SK-N-SH treated with all-trans-retinoic acid at 6 μM for 48 hours (cell line): ENCODE results near the gene TNRC6B.

Experiments used
- ATAC-seq: fragments of 200-7000 bp; cut with Tn5 transposase; 3 replicates; pipeline ENCODE4 v1.9.1; 2020; ENCODE audit warnings: mild to moderate bottlenecking, moderate library complexity
- ARNTL ChIP-seq: fragments of 450-650 bp; formaldehyde crosslinking; IDR thresholded peaks from 2 replicates; pipeline ENCODE4 v1.5.0; 2020; ENCODE audit warnings: low read depth, mild to moderate bottlenecking, moderate library complexity, borderline replicate concordance
- BACH2 ChIP-seq: fragments of 250-450 bp; sonication (Bioruptor Pico); IDR thresholded peaks from 2 replicates; pipeline ENCODE4 v1.9.0; 2021; ENCODE audit warnings: mild to moderate bottlenecking, borderline replicate concordance
- ESRRG ChIP-seq: fragments of 250-450 bp; sonication (Bioruptor Pico); IDR thresholded peaks from 2 replicates; pipeline ENCODE4 v1.6.1; 2021; ENCODE audit warnings: mild to moderate bottlenecking
- GLIS3 ChIP-seq: fragments of 250-450 bp; sonication (Bioruptor Pico); IDR thresholded peaks from 2 replicates; pipeline ENCODE4 v1.5.0; 2020; ENCODE audit warnings: mild to moderate bottlenecking, moderate library complexity
- ISL1 ChIP-seq: fragments of 250-450 bp; sonication (Bioruptor Pico); IDR thresholded peaks from 2 replicates; pipeline ENCODE4 v2.1.2; 2022; ENCODE audit warnings: mild to moderate bottlenecking, moderate library complexity
- OSR1 ChIP-seq: fragments of 250-450 bp; sonication (Bioruptor Pico); IDR thresholded peaks from 2 replicates; pipeline ENCODE4 v1.8.0; 2022; ENCODE audit warnings: moderate library complexity, mild to moderate bottlenecking, inconsistent platforms
- PPARA ChIP-seq: fragments of 250-450 bp; sonication (Bioruptor Pico); IDR thresholded peaks from 2 replicates; pipeline ENCODE4 v1.5.0; 2020; ENCODE audit warnings: mild to moderate bottlenecking, borderline replicate concordance
- SNAI2 ChIP-seq: fragments of 250-450 bp; sonication (Bioruptor Pico); IDR thresholded peaks from 2 replicates; pipeline ENCODE4 v1.5.0; 2020; ENCODE audit warnings: mild to moderate bottlenecking, moderate library complexity
- TCF4 ChIP-seq: fragments of 250-450 bp; sonication (Bioruptor Pico); IDR thresholded peaks from 2 replicates; pipeline ENCODE4 v1.8.0; 2021; ENCODE audit warnings: mild to moderate bottlenecking, moderate library complexity, borderline replicate concordance
- ZFP30 ChIP-seq: fragments of 450-650 bp; formaldehyde crosslinking; IDR thresholded peaks from 2 replicates; pipeline ENCODE4 v1.5.0; 2022; ENCODE audit warnings: mild to moderate bottlenecking, moderate library complexity
- ZNF565 ChIP-seq: fragments of 450-650 bp; formaldehyde crosslinking; conservative IDR thresholded peaks from 2 replicates; pipeline ENCODE4 v1.5.0; 2020; ENCODE audit warnings: low read depth, mild to moderate bottlenecking, moderate library complexity
- ZNF8 ChIP-seq: fragments of 450-650 bp; formaldehyde crosslinking; IDR thresholded peaks from 2 replicates; pipeline ENCODE4 v1.5.0; 2020; ENCODE audit warnings: mild to moderate bottlenecking, moderate library complexity
- TF ChIP-seq, protein P1 (sequence below): fragments of 250-450 bp; sonication (Bioruptor Pico); IDR thresholded peaks from 2 replicates; pipeline ENCODE4 v1.5.0; 2020; ENCODE audit warnings: mild to moderate bottlenecking, moderate library complexity
- TF ChIP-seq, protein P2 (sequence below): fragments of 250-450 bp; sonication (Bioruptor Pico); IDR thresholded peaks from 2 replicates; pipeline ENCODE4 v1.8.0; 2020; ENCODE audit warnings: mild to moderate bottlenecking, moderate library complexity, borderline replicate concordance
- TF ChIP-seq, protein P3 (sequence below): fragments of 250-450 bp; sonication (Bioruptor Pico); IDR thresholded peaks from 2 replicates; pipeline ENCODE4 v1.5.1; 2020; ENCODE audit warnings: low read depth, mild to moderate bottlenecking, moderate library complexity
- TF ChIP-seq, protein P4 (sequence below): fragments of 250-450 bp; sonication (Bioruptor Pico); IDR thresholded peaks from 2 replicates; pipeline ENCODE4 v1.5.1; 2021; ENCODE audit warnings: mild to moderate bottlenecking, moderate library complexity
- TF ChIP-seq, protein P5 (sequence below): fragments of 250-450 bp; sonication (Bioruptor Pico); IDR thresholded peaks from 2 replicates; pipeline ENCODE4 v1.8.0; 2021; ENCODE audit warnings: low read depth, mild to moderate bottlenecking, moderate library complexity, borderline replicate concordance

TNRC6B gene

DNA sequence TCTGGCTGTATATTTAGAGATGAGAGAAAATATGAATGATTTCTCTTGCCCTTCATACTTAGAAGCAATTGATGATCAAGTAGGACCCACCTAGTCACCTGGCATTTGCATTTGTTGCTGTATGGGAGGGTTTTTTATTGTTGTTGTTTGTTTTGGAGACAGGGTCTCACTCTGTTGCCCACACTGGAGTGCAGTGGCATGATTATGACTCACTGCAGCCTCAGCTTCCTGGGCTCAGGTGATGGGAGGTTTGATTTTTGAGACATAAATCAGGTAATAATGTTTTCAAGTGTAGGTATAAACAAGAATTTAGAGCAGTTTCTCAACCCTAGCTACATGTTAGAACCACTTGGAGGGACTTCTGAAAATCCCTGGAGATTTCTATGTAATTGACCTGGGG lies 63.0 kb downstream of the TNRC6B start:
- ATAC-seq = no peak
- TF ChIP-seq BACH2 (CRISPR knock-in tag) (no peak), ARNTL (CRISPR knock-in tag) (no peak), ZNF565 (CRISPR knock-in tag) (no peak), ISL1 (CRISPR knock-in tag) (no peak), TCF4 (no peak)
- TF ChIP-seq, protein P1, sequence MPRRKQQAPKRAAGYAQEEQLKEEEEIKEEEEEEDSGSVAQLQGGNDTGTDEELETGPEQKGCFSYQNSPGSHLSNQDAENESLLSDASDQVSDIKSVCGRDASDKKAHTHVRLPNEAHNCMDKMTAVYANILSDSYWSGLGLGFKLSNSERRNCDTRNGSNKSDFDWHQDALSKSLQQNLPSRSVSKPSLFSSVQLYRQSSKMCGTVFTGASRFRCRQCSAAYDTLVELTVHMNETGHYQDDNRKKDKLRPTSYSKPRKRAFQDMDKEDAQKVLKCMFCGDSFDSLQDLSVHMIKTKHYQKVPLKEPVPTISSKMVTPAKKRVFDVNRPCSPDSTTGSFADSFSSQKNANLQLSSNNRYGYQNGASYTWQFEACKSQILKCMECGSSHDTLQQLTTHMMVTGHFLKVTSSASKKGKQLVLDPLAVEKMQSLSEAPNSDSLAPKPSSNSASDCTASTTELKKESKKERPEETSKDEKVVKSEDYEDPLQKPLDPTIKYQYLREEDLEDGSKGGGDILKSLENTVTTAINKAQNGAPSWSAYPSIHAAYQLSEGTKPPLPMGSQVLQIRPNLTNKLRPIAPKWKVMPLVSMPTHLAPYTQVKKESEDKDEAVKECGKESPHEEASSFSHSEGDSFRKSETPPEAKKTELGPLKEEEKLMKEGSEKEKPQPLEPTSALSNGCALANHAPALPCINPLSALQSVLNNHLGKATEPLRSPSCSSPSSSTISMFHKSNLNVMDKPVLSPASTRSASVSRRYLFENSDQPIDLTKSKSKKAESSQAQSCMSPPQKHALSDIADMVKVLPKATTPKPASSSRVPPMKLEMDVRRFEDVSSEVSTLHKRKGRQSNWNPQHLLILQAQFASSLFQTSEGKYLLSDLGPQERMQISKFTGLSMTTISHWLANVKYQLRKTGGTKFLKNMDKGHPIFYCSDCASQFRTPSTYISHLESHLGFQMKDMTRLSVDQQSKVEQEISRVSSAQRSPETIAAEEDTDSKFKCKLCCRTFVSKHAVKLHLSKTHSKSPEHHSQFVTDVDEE (CRISPR knock-in tag) = no peak
- TF ChIP-seq, protein P2, sequence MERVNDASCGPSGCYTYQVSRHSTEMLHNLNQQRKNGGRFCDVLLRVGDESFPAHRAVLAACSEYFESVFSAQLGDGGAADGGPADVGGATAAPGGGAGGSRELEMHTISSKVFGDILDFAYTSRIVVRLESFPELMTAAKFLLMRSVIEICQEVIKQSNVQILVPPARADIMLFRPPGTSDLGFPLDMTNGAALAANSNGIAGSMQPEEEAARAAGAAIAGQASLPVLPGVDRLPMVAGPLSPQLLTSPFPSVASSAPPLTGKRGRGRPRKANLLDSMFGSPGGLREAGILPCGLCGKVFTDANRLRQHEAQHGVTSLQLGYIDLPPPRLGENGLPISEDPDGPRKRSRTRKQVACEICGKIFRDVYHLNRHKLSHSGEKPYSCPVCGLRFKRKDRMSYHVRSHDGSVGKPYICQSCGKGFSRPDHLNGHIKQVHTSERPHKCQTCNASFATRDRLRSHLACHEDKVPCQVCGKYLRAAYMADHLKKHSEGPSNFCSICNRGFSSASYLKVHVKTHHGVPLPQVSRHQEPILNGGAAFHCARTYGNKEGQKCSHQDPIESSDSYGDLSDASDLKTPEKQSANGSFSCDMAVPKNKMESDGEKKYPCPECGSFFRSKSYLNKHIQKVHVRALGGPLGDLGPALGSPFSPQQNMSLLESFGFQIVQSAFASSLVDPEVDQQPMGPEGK (CRISPR knock-in tag) = no peak
- TF ChIP-seq, all 23 proteins: peak for 0

DNA sequence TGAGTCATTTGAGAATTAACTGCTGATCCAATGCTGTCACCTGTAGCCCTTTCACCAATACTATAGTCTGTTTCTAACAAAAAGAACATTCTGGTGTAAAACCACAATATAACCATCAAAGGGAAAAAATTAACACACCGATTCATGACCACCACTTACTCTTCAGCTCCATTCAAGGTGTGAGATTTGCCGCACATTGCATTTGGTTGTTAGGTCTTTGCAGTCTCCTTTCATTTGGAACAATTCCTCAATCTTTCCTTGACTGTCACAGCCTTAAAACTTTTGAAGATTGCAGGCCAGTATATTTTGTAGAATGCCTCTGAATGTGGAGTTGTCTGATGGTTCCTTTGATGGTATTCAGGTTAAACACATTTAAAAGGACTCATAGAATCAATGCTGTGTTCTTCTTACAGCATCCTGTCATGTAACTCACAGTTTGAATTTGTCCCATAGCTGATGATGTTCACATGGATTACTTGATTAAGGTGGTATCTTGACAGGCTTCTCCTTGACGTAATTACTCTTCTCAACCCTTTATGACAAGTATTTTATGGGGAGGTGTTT lies 63.6 kb downstream of the TNRC6B start:
- TF ChIP-seq ARNTL (CRISPR knock-in tag) = no peak
- TF ChIP-seq, protein P3, sequence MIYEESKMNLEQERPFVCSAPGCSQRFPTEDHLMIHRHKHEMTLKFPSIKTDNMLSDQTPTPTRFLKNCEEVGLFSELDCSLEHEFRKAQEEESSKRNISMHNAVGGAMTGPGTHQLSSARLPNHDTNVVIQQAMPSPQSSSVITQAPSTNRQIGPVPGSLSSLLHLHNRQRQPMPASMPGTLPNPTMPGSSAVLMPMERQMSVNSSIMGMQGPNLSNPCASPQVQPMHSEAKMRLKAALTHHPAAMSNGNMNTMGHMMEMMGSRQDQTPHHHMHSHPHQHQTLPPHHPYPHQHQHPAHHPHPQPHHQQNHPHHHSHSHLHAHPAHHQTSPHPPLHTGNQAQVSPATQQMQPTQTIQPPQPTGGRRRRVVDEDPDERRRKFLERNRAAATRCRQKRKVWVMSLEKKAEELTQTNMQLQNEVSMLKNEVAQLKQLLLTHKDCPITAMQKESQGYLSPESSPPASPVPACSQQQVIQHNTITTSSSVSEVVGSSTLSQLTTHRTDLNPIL (CRISPR knock-in tag) = no peak
- TF ChIP-seq, protein P4, sequence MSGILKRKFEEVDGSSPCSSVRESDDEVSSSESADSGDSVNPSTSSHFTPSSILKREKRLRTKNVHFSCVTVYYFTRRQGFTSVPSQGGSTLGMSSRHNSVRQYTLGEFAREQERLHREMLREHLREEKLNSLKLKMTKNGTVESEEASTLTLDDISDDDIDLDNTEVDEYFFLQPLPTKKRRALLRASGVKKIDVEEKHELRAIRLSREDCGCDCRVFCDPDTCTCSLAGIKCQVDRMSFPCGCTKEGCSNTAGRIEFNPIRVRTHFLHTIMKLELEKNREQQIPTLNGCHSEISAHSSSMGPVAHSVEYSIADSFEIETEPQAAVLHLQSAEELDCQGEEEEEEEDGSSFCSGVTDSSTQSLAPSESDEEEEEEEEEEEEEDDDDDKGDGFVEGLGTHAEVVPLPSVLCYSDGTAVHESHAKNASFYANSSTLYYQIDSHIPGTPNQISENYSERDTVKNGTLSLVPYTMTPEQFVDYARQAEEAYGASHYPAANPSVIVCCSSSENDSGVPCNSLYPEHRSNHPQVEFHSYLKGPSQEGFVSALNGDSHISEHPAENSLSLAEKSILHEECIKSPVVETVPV (CRISPR knock-in tag) = no peak
- TF ChIP-seq ZFP30 = no peak
- TF ChIP-seq, protein P5, sequence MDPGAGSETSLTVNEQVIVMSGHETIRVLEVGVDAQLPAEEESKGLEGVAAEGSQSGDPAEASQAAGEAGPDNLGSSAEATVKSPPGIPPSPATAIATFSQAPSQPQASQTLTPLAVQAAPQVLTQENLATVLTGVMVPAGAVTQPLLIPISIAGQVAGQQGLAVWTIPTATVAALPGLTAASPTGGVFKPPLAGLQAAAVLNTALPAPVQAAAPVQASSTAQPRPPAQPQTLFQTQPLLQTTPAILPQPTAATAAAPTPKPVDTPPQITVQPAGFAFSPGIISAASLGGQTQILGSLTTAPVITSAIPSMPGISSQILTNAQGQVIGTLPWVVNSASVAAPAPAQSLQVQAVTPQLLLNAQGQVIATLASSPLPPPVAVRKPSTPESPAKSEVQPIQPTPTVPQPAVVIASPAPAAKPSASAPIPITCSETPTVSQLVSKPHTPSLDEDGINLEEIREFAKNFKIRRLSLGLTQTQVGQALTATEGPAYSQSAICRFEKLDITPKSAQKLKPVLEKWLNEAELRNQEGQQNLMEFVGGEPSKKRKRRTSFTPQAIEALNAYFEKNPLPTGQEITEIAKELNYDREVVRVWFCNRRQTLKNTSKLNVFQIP (CRISPR knock-in tag) = no peak
- TF ChIP-seq ZNF8 = no peak
- no peak for TF ChIP-seq SNAI2 (CRISPR knock-in tag)
- no peak for TF ChIP-seq PPARA (CRISPR knock-in tag)
- no peak for TF ChIP-seq ISL1 (CRISPR knock-in tag)
- TF ChIP-seq OSR1 (CRISPR knock-in tag) = no peak
- TF ChIP-seq, protein P1 (CRISPR knock-in tag) = no peak
- no peak for TF ChIP-seq BACH2 (CRISPR knock-in tag)
- TF ChIP-seq, protein P2 (CRISPR knock-in tag) = no peak
- TF ChIP-seq GLIS3 (CRISPR knock-in tag) = no peak
- no peak for TF ChIP-seq TCF4
- no peak for TF ChIP-seq ESRRG (CRISPR knock-in tag)
- ATAC-seq = no peak
